Measurements from ENCODE around the gene TUBA3D. TPM values are rescaled to one million over a fixed set of nuclear protein-coding genes. Genes with fewer than 3 reads are reported as not detected.
"Not testable (repeated sequence)": the region's sequence is repeated elsewhere in the genome, so short reads cannot be mapped to it uniquely, and the experiment has no call there.

The TUBA3D gene
- polyA plus RNA-seq, 1 of the 3 experiments (the other 2 are of a cell fraction), result not detected

DNA sequence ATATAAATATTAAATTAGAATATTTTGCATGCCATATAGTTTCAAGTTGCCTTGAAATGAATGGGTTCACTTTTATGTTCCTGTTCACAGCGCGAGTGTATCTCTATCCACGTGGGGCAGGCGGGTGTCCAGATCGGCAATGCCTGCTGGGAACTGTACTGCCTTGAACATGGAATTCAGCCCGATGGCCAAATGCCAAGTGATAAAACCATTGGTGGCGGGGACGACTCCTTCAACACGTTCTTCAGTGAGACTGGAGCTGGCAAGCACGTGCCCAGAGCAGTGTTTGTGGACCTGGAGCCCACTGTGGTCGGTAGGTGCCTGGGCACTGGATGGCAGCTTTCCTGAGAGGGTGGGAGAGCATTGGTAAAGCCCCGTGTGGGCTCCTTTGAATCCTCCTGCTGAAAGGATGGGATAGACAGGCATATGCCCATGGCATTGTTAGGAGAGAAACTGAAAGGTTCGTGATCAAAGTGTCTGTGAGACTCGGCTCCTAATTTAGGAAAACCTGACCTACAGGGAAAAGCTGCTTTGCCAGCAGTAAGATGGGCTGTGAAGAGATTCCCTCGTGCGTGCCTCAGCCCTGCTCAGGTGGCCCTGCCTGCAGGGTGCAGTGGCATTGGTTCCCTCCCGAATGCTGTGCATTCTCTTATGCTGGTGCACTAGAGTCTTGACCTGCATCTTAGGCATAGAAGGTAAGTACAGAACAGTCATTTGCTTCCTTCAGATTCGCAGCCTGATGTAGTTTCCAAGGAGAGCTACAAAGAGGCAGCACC is 2.3 kb downstream of the TUBA3D start:
- H3K27me3 ChIP-seq (ENCODE audit: insufficient read depth); H3K9me2 ChIP-seq; H3K4me1 ChIP-seq (ENCODE audit: control insufficient read depth in 1 of 2, insufficient read depth in 2 of 2, low read depth in 1 of 2, low read length in 1 of 2); H3K4me3 ChIP-seq (ENCODE audit: low read depth in 2 of 2, low read length in 1 of 2); H3K27ac ChIP-seq (ENCODE audit: low read depth in 2 of 2, low read length in 1 of 2); POLR2A ChIA-PET; H3K79me2 ChIP-seq (ENCODE audit: insufficient read depth); H2AFZ ChIP-seq (ENCODE audit: low read depth); H3K4me2 ChIP-seq; H3K36me3 ChIP-seq (replicated peaks in 1 of 2; ENCODE audit: control insufficient read depth in 1 of 2, insufficient read depth in 2 of 2, low read length in 1 of 2); H4K20me1 ChIP-seq (ENCODE audit: insufficient read depth); H3F3A ChIP-seq (replicated peaks; ENCODE audit: insufficient read depth); H3K9me3 ChIP-seq; DNase-seq; H3K9ac ChIP-seq; CTCF ChIA-PET: not testable (repeated sequence)
- whole genome bisulfite sequencing (ENCODE audit: low lambda C conversion rate), result 91% methylated on average over 9 of the region's 18 CpGs

DNA sequence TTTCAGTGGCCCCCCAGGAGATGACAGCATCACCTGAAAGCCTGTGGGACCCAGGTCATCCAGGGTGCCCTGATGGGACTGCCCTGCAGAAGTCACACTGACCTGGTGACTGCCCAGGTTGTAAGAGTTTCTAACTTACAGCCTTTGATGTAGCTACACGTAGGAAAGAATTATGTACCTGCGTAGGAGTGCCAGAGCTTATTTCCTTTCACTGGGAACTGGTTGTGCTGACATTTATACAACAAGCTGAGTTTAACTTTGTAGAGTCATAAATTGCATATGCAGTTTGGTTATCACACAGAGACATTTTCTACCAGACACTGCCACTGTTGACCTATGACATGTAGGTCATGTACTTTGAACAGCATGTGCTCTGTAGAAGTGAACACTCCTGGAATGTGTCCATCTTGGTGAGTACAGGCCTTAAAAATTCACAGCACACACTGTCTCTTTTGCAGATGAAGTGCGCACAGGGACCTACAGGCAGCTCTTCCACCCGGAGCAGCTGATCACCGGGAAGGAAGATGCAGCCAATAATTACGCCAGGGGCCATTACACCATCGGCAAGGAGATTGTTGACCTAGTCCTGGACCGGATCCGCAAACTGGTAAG is 3.0 kb downstream of the TUBA3D start:
- H3K27ac ChIP-seq (ENCODE audit: low read depth in 2 of 2, low read length in 1 of 2); H3K4me1 ChIP-seq (ENCODE audit: control insufficient read depth in 1 of 2, insufficient read depth in 2 of 2, low read depth in 1 of 2, low read length in 1 of 2); H3F3A ChIP-seq (replicated peaks; ENCODE audit: insufficient read depth); H3K4me3 ChIP-seq (ENCODE audit: low read depth in 2 of 2, low read length in 1 of 2); POLR2A ChIA-PET; H3K36me3 ChIP-seq (replicated peaks in 1 of 2; ENCODE audit: control insufficient read depth in 1 of 2, insufficient read depth in 2 of 2, low read length in 1 of 2); H3K27me3 ChIP-seq (ENCODE audit: insufficient read depth); H3K9me3 ChIP-seq; H3K79me2 ChIP-seq (ENCODE audit: insufficient read depth); CTCF ChIA-PET; DNase-seq; H4K20me1 ChIP-seq (ENCODE audit: insufficient read depth); H3K9ac ChIP-seq; H2AFZ ChIP-seq (ENCODE audit: low read depth); H3K9me2 ChIP-seq; H3K4me2 ChIP-seq: not testable (repeated sequence)
- WGBS (ENCODE audit: low lambda C conversion rate), result 100% methylated on average over 6 of the region's 9 CpGs

GRCh38 chr2:131480351-131480750 is 4.4 kb downstream of the TUBA3D start:
- POLR2A ChIA-PET; H3F3A ChIP-seq (replicated peaks; ENCODE audit: insufficient read depth); H2AFZ ChIP-seq (ENCODE audit: low read depth); H3K9me3 ChIP-seq; H3K27me3 ChIP-seq (ENCODE audit: insufficient read depth); H3K36me3 ChIP-seq (replicated peaks in 1 of 2; ENCODE audit: control insufficient read depth in 1 of 2, insufficient read depth in 2 of 2, low read length in 1 of 2); H3K4me1 ChIP-seq (ENCODE audit: control insufficient read depth in 1 of 2, insufficient read depth in 2 of 2, low read depth in 1 of 2, low read length in 1 of 2); DNase-seq; H3K9ac ChIP-seq; H3K4me2 ChIP-seq; H3K27ac ChIP-seq (ENCODE audit: low read depth in 2 of 2, low read length in 1 of 2); CTCF ChIA-PET; H3K4me3 ChIP-seq (ENCODE audit: low read depth in 2 of 2, low read length in 1 of 2); H3K79me2 ChIP-seq (ENCODE audit: insufficient read depth); H3K9me2 ChIP-seq; H4K20me1 ChIP-seq (ENCODE audit: insufficient read depth): not testable (repeated sequence)
- 100% methylated on average over 4 of the region's 20 CpGs for WGBS (ENCODE audit: low lambda C conversion rate)

- CTCF ChIA-PET; H3K4me3 ChIP-seq (ENCODE audit: low read depth in 2 of 2, low read length in 1 of 2); H3K9ac ChIP-seq; H3K9me2 ChIP-seq; POLR2A ChIA-PET; H3K4me1 ChIP-seq (ENCODE audit: control insufficient read depth in 1 of 2, insufficient read depth in 2 of 2, low read depth in 1 of 2, low read length in 1 of 2); H2AFZ ChIP-seq (ENCODE audit: low read depth); H3K36me3 ChIP-seq (replicated peaks in 1 of 2; ENCODE audit: control insufficient read depth in 1 of 2, insufficient read depth in 2 of 2, low read length in 1 of 2); H3K4me2 ChIP-seq; H3K27ac ChIP-seq (ENCODE audit: low read depth in 2 of 2, low read length in 1 of 2); H3K79me2 ChIP-seq (ENCODE audit: insufficient read depth); H3K9me3 ChIP-seq; DNase-seq; H3K27me3 ChIP-seq (ENCODE audit: insufficient read depth); H3F3A ChIP-seq (replicated peaks; ENCODE audit: insufficient read depth); H4K20me1 ChIP-seq (ENCODE audit: insufficient read depth): not testable (repeated sequence)
- WGBS (ENCODE audit: low lambda C conversion rate), result 94% methylated on average over 19 of the region's 19 CpGs
These were observed 6.7 kb downstream of the TUBA3D start for GRCh38 chr2:131482506-131483155.

- POLR2A ChIA-PET, result interaction anchor here (0.7 kb wide), 1 partner anchor 1296 kb away, joined by 3 read pairs; no protein-coding TSS in a partner anchor
- H3F3A ChIP-seq (replicated peaks; ENCODE audit: insufficient read depth); H3K27me3 ChIP-seq (ENCODE audit: insufficient read depth); H3K36me3 ChIP-seq (replicated peaks in 1 of 2; ENCODE audit: control insufficient read depth in 1 of 2, insufficient read depth in 2 of 2, low read length in 1 of 2); H3K79me2 ChIP-seq (ENCODE audit: insufficient read depth); H3K4me1 ChIP-seq (ENCODE audit: control insufficient read depth in 1 of 2, insufficient read depth in 2 of 2, low read depth in 1 of 2, low read length in 1 of 2); H3K9ac ChIP-seq; H3K27ac ChIP-seq (ENCODE audit: low read depth in 2 of 2, low read length in 1 of 2); CTCF ChIA-PET; DNase-seq; H3K4me2 ChIP-seq; H3K9me3 ChIP-seq; H2AFZ ChIP-seq (ENCODE audit: low read depth); H3K9me2 ChIP-seq; H3K4me3 ChIP-seq (ENCODE audit: low read depth in 2 of 2, low read length in 1 of 2); H4K20me1 ChIP-seq (ENCODE audit: insufficient read depth): not testable (repeated sequence)
- WGBS (ENCODE audit: low lambda C conversion rate), result 97% methylated on average over 10 of the region's 24 CpGs
These were observed 8.3 kb downstream of the TUBA3D start for GRCh38 chr2:131483981-131484820.

GRCh38 chr2:131484906-131485460 is 9.1 kb downstream of the TUBA3D start:
- DNase-seq; H3K9me2 ChIP-seq; H2AFZ ChIP-seq (ENCODE audit: low read depth); H3K4me3 ChIP-seq (ENCODE audit: low read depth in 2 of 2, low read length in 1 of 2); H3K9me3 ChIP-seq; H3K36me3 ChIP-seq (replicated peaks in 1 of 2; ENCODE audit: control insufficient read depth in 1 of 2, insufficient read depth in 2 of 2, low read length in 1 of 2); H3K79me2 ChIP-seq (ENCODE audit: insufficient read depth); H3K4me2 ChIP-seq; CTCF ChIA-PET; H3K27me3 ChIP-seq (ENCODE audit: insufficient read depth); H4K20me1 ChIP-seq (ENCODE audit: insufficient read depth); H3F3A ChIP-seq (replicated peaks; ENCODE audit: insufficient read depth); H3K9ac ChIP-seq; H3K4me1 ChIP-seq (ENCODE audit: control insufficient read depth in 1 of 2, insufficient read depth in 2 of 2, low read depth in 1 of 2, low read length in 1 of 2); H3K27ac ChIP-seq (ENCODE audit: low read depth in 2 of 2, low read length in 1 of 2): not testable (repeated sequence)
- POLR2A ChIA-PET, result interaction anchor here (0.7 kb wide), 1 partner anchor 1296 kb away, joined by 3 read pairs; no protein-coding TSS in a partner anchor
- WGBS (ENCODE audit: low lambda C conversion rate), result 95% methylated on average over 9 of the region's 11 CpGs

Data from SK-N-SH (cell line).